Left renal cortex interstitium (tissue), 4 donors: ENCODE data around the gene TRIM17. TPM values are rescaled to one million over a fixed set of nuclear protein-coding genes. Genes with fewer than 3 reads are reported as not detected.
A peak's percentile ranks its signal among the peaks of the same experiment; 100 is the strongest.

ENCODE experiments used
- DNase-seq, 4 donors: peaks; one replicate each; pipeline ENCODE4 v3.0.0-alpha.2; 2013; ENCODE audit warnings: low read depth in 4 of 4, low spot score in 2 of 4, missing footprints in 1 of 4
- polyA plus RNA-seq, 4 donors: library from polyadenylated mRNA; unstranded; fragments of 120-200 nt; gene quantifications; one replicate each; pipeline ENCODE4 v1.2.1, GENCODE V29; 2013; ENCODE audit not compliant: insufficient read length in 4 of 4

The TRIM17 gene, protein sequence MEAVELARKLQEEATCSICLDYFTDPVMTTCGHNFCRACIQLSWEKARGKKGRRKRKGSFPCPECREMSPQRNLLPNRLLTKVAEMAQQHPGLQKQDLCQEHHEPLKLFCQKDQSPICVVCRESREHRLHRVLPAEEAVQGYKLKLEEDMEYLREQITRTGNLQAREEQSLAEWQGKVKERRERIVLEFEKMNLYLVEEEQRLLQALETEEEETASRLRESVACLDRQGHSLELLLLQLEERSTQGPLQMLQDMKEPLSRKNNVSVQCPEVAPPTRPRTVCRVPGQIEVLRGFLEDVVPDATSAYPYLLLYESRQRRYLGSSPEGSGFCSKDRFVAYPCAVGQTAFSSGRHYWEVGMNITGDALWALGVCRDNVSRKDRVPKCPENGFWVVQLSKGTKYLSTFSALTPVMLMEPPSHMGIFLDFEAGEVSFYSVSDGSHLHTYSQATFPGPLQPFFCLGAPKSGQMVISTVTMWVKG
- polyA plus RNA-seq = 10 to 100 TPM in 2 of 4 donors, 1 to 10 TPM in 2; 4.6 to 14.0 (median 8.7) TPM

GRCh38 chr1:228416217-228416933 is at the start of gene TRIM17:
Gene TRIM17 (minus strand): TSS chr1:228416861. CDS start chr1:228415072, 1,789 bp downstream.
- no peak for DNase-seq

GRCh38 chr1:228465571-228466146 is 49.0 kb upstream of the TRIM17 start:
- no peak for DNase-seq

- no peak for DNase-seq
These were observed 48.5 kb upstream of the TRIM17 start for GRCh38 chr1:228465141-228465540.

GRCh38 chr1:228464487-228464983 is 47.9 kb upstream of the TRIM17 start:
- DNase-seq = peak in 3 of 4 donors; percentile 82 to 86 (median 85)

- no peak for DNase-seq
These were observed 47.1 kb upstream of the TRIM17 start for GRCh38 chr1:228463559-228464455.

- no peak for DNase-seq
These were observed 46.4 kb upstream of the TRIM17 start for GRCh38 chr1:228463009-228463558.

- DNase-seq = no peak
These were observed 45.9 kb upstream of the TRIM17 start for GRCh38 chr1:228462560-228462959.

- no peak for DNase-seq
These were observed 44.2 kb upstream of the TRIM17 start for GRCh38 chr1:228460821-228461220.

- DNase-seq = no peak
These were observed 42.7 kb upstream of the TRIM17 start for GRCh38 chr1:228459091-228459993.

DNA sequence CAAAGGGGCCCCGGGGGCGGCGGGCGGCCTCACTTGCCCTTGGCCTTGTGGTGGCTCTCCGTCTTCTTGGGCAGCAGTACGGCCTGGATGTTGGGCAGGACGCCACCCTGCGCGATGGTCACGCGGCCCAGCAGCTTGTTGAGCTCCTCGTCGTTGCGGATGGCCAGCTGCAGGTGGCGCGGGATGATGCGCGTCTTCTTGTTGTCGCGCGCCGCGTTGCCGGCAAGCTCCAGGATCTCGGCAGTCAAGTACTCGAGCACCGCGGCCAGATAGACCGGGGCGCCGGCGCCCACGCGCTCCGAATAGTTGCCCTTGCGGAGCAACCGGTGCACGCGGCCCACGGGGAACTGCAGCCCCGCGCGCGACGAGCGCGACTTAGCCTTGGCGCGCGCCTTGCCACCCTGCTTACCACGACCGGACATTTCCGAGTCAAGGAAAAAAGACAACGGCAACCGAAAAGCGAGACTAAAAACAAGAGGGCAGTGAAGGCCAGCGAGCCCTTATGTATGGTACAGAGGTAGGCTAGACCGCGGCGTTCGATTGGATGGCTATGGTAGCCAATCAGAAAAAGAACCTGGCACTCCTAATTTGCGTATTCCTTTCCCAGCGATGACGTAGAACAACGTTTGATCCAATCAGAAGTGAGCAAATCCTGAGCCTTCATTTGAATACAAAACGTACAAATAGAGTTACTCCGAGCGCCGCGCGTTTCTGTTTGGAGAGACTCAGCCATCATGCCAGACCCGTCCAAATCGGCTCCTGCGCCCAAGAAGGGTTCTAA is 40.9 kb upstream of the TRIM17 start:
- peak; percentile 94 to 99 (median 97) for DNase-seq

DNA sequence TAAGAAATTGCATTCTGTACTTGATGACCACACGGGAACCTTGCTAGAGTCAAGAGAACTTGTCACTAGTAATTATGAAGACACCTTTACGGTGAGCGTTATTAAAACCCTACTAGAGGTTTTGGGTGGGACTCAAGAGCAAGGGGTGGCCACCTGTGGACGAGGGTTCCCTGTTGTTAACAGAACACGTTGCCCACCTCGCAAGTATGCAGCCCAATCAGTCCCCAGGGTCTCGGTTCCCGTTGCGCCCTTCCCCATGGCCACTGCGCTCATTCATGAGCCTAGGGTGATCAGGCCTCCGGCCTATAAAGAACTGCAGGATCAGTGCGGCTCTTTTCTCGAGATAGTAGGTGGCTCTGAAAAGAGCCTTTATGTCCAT is 40.3 kb upstream of the TRIM17 start:
- no peak for DNase-seq

GRCh38 chr1:228456252-228457016 is 39.8 kb upstream of the TRIM17 start:
- no peak for DNase-seq

DNA sequence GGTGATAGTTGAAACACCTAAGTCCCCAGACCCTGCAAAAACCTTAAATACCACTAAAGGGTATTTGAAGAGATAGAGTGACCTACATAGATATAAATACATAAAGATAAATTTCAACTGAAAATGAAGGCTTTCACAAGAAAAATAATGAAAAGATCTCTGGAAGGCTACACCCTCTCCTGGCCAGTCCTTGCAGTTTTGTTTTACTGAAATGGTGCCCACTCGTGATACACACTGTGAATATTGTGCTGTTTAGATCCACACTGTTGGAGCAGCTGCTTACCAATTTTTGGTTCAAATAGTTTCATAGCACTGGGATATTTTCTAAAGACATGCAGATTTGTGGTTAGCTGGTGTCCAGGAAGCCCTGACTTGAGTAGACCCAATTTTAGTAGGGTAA is 39.1 kb upstream of the TRIM17 start:
- no peak for DNase-seq

DNA sequence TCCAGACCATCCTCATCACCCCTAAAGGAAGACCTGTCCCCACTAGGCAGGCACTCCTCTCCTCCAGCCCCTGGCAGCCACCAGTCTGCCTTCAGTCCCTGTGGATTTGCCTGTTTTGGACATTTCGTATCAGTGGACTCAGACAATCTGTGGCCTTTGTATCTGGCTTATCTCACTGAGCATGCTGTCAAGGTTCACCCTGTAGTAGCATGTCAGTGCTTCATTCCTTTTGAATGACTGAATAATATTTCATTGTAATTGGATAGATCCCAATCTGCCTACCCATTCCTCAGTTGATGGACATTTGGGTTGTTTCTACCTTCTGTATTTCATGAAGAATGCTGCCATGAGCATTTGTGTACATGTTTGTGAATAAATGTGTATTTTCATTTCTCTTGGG is 37.6 kb upstream of the TRIM17 start:
- DNase-seq = no peak

GRCh38 chr1:228453614-228454013 is 37.0 kb upstream of the TRIM17 start:
- DNase-seq = no peak

- no peak for DNase-seq
These were observed 36.4 kb upstream of the TRIM17 start for GRCh38 chr1:228453022-228453560.
